K562 (cell line): Measurements from ENCODE around the gene KIF5C. TPM values are rescaled to one million over a fixed set of nuclear protein-coding genes. Genes with fewer than 3 reads are reported as not detected.

Source experiments
- ATAC-seq: fragments of 200-7000 bp; cut with Tn5 transposase; 3 replicates; pipeline ENCODE4 v1.9.1; 2020; ENCODE audit warnings: moderate library complexity
- BruUV-seq: library from RNA; stranded (reverse); fragments of 400-500 nt; replicated peaks from 2 replicates; lab custom pipeline; 2021; lab: Mats Ljungman, UMichigan
- CTCF ChIA-PET: fragments of 300-600 bp; formaldehyde crosslinking; extraction: SDS; loops from one replicate; lab custom pipeline; 2021; ENCODE audit warnings: low intra/inter-chr PET ratio; lab: Yijun Ruan, JAX
- POLR2A ChIA-PET: fragments of 300-600, 350-650 bp; sonication (Branson Sonifier 250); formaldehyde crosslinking; extraction: SDS; loops from one replicate; lab custom pipeline; 2021; ENCODE audit warnings: antibody characterized with exemption, inconsistent platforms; lab: Yijun Ruan, JAX
- DNase-seq, 4 experiments: peaks; one replicate each; pipeline versions ENCODE4 v3.0.0 to v3.0.0-alpha.2; 2011 to 2018; ENCODE audit warnings: low spot score in 3 of 4, mixed read lengths in 3 of 4; ENCODE audit errors: extremely low read depth in 1 of 4
- FAIRE-seq: peaks from 2 replicates; lab custom pipeline; 2011; peaks lifted over from hg19 to GRCh38; lab: Jason Lieb, UNC
- H2AFZ ChIP-seq: 2 replicates; pipeline ENCODE4 v1.6.0; 2011; ENCODE audit warnings: low read depth, low read length, control low read depth, inconsistent platforms
- H3K27ac ChIP-seq: fragments of 200-600 bp; 3 replicates; pipeline ENCODE4 v1.8.0; 2011; ENCODE audit warnings: low read depth, mild to moderate bottlenecking, control low read depth, inconsistent platforms, low read length, moderate library complexity, mixed read lengths; ENCODE audit errors: extremely low read depth
- H3K27me3 ChIP-seq, 2 experiments: fragments of 300-600 bp in 1 of 2; 2 replicates in 1 of 2; 3 replicates in 1 of 2; pipeline versions ENCODE4 v1.6.0 to v1.8.0; 2011; ENCODE audit warnings: inconsistent platforms in 2 of 2, low read length in 2 of 2, mild to moderate bottlenecking in 1 of 2, mixed read lengths in 1 of 2, moderate library complexity in 1 of 2; ENCODE audit not compliant: control insufficient read depth in 2 of 2, insufficient read depth in 2 of 2
- H3K36me3 ChIP-seq: fragments of 300-600 bp; 3 replicates; pipeline ENCODE4 v1.8.0; 2011; ENCODE audit warnings: mild to moderate bottlenecking, low read length, inconsistent platforms; ENCODE audit not compliant: control insufficient read depth, insufficient read depth
- H3K4me1 ChIP-seq, 2 experiments: fragments of 200-600 bp in 1 of 2; replicated peaks in 1 of 2; 2 replicates in 1 of 2; 3 replicates in 1 of 2; pipeline versions ENCODE4 v1.5.1 to v1.8.0; 2011; ENCODE audit warnings: inconsistent platforms in 2 of 2, low read length in 2 of 2, mild to moderate bottlenecking in 1 of 2, mixed read lengths in 1 of 2, moderate library complexity in 1 of 2; ENCODE audit not compliant: control insufficient read depth in 2 of 2, insufficient read depth in 2 of 2
- H3K4me2 ChIP-seq: 2 replicates; pipeline ENCODE4 v1.6.1; 2011; ENCODE audit warnings: low read length, control low read depth, inconsistent platforms, mixed read lengths; ENCODE audit not compliant: insufficient read depth
- H3K4me3 ChIP-seq: fragments of 200-600 bp; sonication (generic), shearing (Covaris generic); 2 replicates; pipeline ENCODE4 v1.5.1; 2016; ENCODE audit warnings: control low read depth, inconsistent platforms
- H3K79me2 ChIP-seq: fragments of 200-600 bp; 3 replicates; pipeline ENCODE4 v1.8.0; 2011; ENCODE audit warnings: low read length, inconsistent platforms; ENCODE audit not compliant: control insufficient read depth, insufficient read depth
- H3K9ac ChIP-seq, 2 experiments: 2 replicates each; pipeline versions ENCODE4 v1.6.0 to v1.6.1; 2011; ENCODE audit warnings: low read depth in 2 of 2, low read length in 2 of 2, control low read depth in 1 of 2, inconsistent platforms in 1 of 2, mild to moderate bottlenecking in 1 of 2, mixed read lengths in 1 of 2; ENCODE audit not compliant: insufficient read depth in 1 of 2
- H3K9me1 ChIP-seq: one replicate; pipeline ENCODE4 v1.6.0; 2011; ENCODE audit warnings: inconsistent platforms, mild to moderate bottlenecking, low read length, moderate library complexity; ENCODE audit not compliant: control insufficient read depth, insufficient read depth
- H3K9me3 ChIP-seq: replicated peaks from 2 replicates; pipeline ENCODE4 v1.5.1; 2011; ENCODE audit warnings: low read depth, low read length, inconsistent platforms; ENCODE audit not compliant: control insufficient read depth, insufficient read depth
- H4K20me1 ChIP-seq: replicated peaks from 2 replicates; pipeline ENCODE4 v1.6.1; 2011; ENCODE audit warnings: low read length, inconsistent platforms, mixed read lengths; ENCODE audit not compliant: control insufficient read depth, insufficient read depth
- L3MBTL2 ChIP-seq: fragments of 450-650 bp; IDR thresholded peaks from 2 replicates; pipeline ENCODE4 v1.6.1; 2016; ENCODE audit warnings: mild to moderate bottlenecking, moderate library complexity
- NONO ChIP-seq, 2 experiments: fragments of 200-400 bp in 1 of 2; fragments of 450-650 bp in 1 of 2; formaldehyde crosslinking in 1 of 2; IDR thresholded peaks; 2 replicates each; pipeline ENCODE4 v1.6.1; 2017; ENCODE audit warnings: low read depth in 2 of 2, mild to moderate bottlenecking in 2 of 2, moderate library complexity in 2 of 2, low read length in 1 of 2
- SPI1 ChIP-seq: IDR thresholded peaks from 2 replicates; pipeline ENCODE4 v1.6.1; 2011; ENCODE audit warnings: low read depth, low read length, control low read depth, borderline replicate concordance
- WGBS: fragments of 100-300 bp; shearing (Covaris generic); methylation state at CpG from one replicate; pipeline ENCODE4 v1.1.6; 2016; ENCODE audit warnings: low coverage, mixed read lengths; ENCODE audit not compliant: insufficient coverage; ENCODE audit errors: missing lambda C conversion rate; 5-methylcytosine and 5-hydroxymethylcytosine counted together
- in situ Hi-C: fragments of 300-500 bp; cut with MboI; formaldehyde crosslinking; loops from 4 replicates; pipeline ENCODE4 v1.15.0; 2018; ENCODE audit warnings: inconsistent platforms, mixed read lengths
- intact Hi-C: fragments of 100-400 bp; cut with micrococcal nuclease; formaldehyde crosslinking; loops from 2 replicates; pipeline ENCODE4 v1.14.2; 2022
- polyA plus RNA-seq, 8 experiments: library from polyadenylated mRNA; depleted of rRNA in 4 of 8; stranded (reverse) in 5 of 8; unstranded in 3 of 8; fragments of >200 nt; fragmentation: Nextera tagmentation in 2 of 8; fragmentation: Illumina TruSeq in 1 of 8; extraction: Ambion mirVana in 2 of 8; extraction: Trizol in 1 of 8; gene quantifications; 2 replicates each; pipeline versions ENCODE4 v1.2.1 to v1.2.3, GENCODE V29; 2011 to 2014; ENCODE audit warnings: inconsistent platforms in 1 of 8, missing spikeins in 1 of 8
- total RNA-seq, 7 experiments: library from RNA; depleted of rRNA in 6 of 7; stranded (reverse); fragments of >200 nt in 6 of 7; fragmentation: Illumina TruSeq in 2 of 7; extraction: Trizol in 2 of 7; gene quantifications; 2 replicates each; pipeline versions ENCODE4 v1.2.1 to v1.2.3, GENCODE V29; 2011 to 2021; ENCODE audit warnings: low replicate concordance in 1 of 7
- TF ChIP-seq, protein P1 (sequence below), 2 experiments: IDR thresholded peaks; 2 replicates each; pipeline ENCODE4 v1.6.1; 2011; ENCODE audit warnings: borderline replicate concordance in 1 of 2, control low read depth in 1 of 2, low read depth in 1 of 2, low read length in 1 of 2, mild to moderate bottlenecking in 1 of 2, mixed read lengths in 1 of 2, moderate library complexity in 1 of 2; ENCODE audit not compliant: insufficient read depth in 1 of 2, insufficient read length in 1 of 2, poor library complexity in 1 of 2, severe bottlenecking in 1 of 2; ENCODE audit errors: extremely low read depth in 1 of 2
- TF ChIP-seq, protein P2 (sequence below): sonication (generic); formaldehyde crosslinking; IDR thresholded peaks from 2 replicates; pipeline ENCODE4 v1.8.0; 2022; ENCODE audit warnings: mild to moderate bottlenecking, missing genetic modification reagents, borderline replicate concordance
- TF ChIP-seq, protein P3 (sequence below), 2 experiments: fragments of 450-650 bp in 1 of 2; sonication (generic) in 1 of 2; formaldehyde crosslinking in 1 of 2; IDR thresholded peaks in 1 of 2; conservative IDR thresholded peaks in 1 of 2; 2 replicates each; pipeline versions ENCODE4 v1.6.1 to v1.8.1; 2016 to 2023; ENCODE audit warnings: mild to moderate bottlenecking in 2 of 2, moderate library complexity in 2 of 2, inconsistent platforms in 1 of 2, missing genetic modification reagents in 1 of 2

The KIF5C gene
- total and polyA plus RNA-seq, 9 of the 15 experiments (the other 6 are each of a cell fraction or from before 2014, with no cell fraction given), result 0.01 to 0.09 (median 0.01) TPM; not detected in 6

DNA sequence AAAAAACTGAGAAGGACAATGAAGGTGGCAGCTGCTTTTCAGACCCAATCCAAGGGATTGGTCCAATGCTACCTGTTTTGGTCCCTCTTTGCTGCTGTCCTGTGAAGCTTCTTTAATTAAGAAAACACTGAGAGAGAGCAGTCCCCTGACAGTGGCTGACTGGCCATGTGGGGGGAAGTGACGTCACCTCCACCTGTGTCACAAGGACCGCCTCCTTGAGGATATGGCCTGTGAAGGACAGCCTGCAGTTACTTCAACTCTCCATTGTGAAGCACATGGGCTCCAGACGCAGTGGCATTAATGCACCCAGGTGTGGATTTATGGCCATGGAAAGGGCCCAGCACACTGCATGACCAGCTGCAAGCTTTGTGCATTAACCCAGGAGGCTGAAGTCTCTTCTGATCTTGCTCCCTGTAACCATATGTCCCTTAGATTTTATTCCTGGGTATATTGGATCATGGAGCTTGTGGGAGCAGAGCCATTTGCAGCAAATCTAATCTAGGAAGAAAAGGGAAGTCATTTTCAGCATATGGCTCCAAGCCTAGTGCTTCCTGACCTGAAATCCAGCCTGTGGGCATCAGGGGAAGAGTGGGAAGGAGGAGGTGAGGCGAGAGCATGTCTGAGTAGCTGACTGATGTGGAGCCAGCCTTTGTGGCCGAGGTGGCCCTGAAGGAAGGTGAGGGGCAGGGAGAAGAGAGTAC lies 32.2 kb downstream of the KIF5C start:
- no peaks in the 10 kb centered on the region for H3K36me3 ChIP-seq
- no peaks in the 10 kb centered on the region for H3K79me2 ChIP-seq
- intact Hi-C loops (no loop called here), in situ Hi-C loops (no loop called here)
- no peak overlapping the region for H3K4me3 ChIP-seq
- BruUV-seq, result no TSS peak
- CTCF ChIA-PET, result no interaction called here
- no peaks in the 10 kb centered on the region; a peak in 1 of 5 replicates for H3K4me1 ChIP-seq
- H3K9me3 ChIP-seq, result no peaks in the 10 kb centered on the region
- H3K4me2 ChIP-seq, result no peak overlapping the region
- POLR2A ChIA-PET, result interaction anchor here (0.6 to 2.6 kb wide), 2 partner anchors 12 to 354 kb away, joined by 3 to 7 read pairs; no protein-coding TSS in a partner anchor
- 0 out of 5 replicates have a peak, but pooled peaks cover 0 to 3% of the 10 kb centered on the region in 2 experiments for H3K27me3 ChIP-seq
- H3K9ac ChIP-seq, result no peak overlapping the region
- WGBS, result 6% methylated on average over 5 of the region's 5 CpGs
- peak; percentile 42 to 54 (median 52) for DNase-seq
- no peaks in the 10 kb centered on the region for H3K9me1 ChIP-seq
- no peaks in the 10 kb centered on the region for H4K20me1 ChIP-seq
- H2AFZ ChIP-seq, result peak overlapping the region; percentile 42
- no peak for FAIRE-seq
- no peak overlapping the region for H3K27ac ChIP-seq
- peak; percentile 95 for ATAC-seq
- peak; percentile 41; the same call in 1 of the 2 replicates for TF ChIP-seq SPI1
- TF ChIP-seq, protein P1, sequence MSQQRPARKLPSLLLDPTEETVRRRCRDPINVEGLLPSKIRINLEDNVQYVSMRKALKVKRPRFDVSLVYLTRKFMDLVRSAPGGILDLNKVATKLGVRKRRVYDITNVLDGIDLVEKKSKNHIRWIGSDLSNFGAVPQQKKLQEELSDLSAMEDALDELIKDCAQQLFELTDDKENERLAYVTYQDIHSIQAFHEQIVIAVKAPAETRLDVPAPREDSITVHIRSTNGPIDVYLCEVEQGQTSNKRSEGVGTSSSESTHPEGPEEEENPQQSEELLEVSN (IDR thresholded peaks at IDR 0.05; ENCODE audit: borderline replicate concordance in 1 of 2, extremely low read depth in 1 of 2, insufficient read depth in 1 of 2, insufficient read length in 1 of 2, low read depth in 1 of 2, low read length in 1 of 2, poor library complexity in 1 of 2, severe bottlenecking in 1 of 2), result peak in 1 of 2 experiments; percentile 34
- TF ChIP-seq, protein P2, sequence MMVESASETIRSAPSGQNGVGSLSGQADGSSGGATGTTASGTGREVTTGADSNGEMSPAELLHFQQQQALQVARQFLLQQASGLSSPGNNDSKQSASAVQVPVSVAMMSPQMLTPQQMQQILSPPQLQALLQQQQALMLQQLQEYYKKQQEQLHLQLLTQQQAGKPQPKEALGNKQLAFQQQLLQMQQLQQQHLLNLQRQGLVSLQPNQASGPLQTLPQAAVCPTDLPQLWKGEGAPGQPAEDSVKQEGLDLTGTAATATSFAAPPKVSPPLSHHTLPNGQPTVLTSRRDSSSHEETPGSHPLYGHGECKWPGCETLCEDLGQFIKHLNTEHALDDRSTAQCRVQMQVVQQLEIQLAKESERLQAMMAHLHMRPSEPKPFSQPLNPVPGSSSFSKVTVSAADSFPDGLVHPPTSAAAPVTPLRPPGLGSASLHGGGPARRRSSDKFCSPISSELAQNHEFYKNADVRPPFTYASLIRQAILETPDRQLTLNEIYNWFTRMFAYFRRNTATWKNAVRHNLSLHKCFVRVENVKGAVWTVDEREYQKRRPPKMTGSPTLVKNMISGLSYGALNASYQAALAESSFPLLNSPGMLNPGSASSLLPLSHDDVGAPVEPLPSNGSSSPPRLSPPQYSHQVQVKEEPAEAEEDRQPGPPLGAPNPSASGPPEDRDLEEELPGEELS (CRISPR knock-in tag), result no peak
- TF ChIP-seq, protein P3, sequence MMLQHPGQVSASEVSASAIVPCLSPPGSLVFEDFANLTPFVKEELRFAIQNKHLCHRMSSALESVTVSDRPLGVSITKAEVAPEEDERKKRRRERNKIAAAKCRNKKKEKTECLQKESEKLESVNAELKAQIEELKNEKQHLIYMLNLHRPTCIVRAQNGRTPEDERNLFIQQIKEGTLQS (IDR thresholded peaks at IDR 0.05), result peak; percentile 94
- TF ChIP-seq, protein P3 (CRISPR knock-in tag; conservative IDR thresholded peaks at IDR 0.05), result no peak
- TF ChIP-seq NONO (IDR thresholded peaks at IDR 0.05; ENCODE audit: low read depth in 2 of 2, low read length in 1 of 2), result no peak
- TF ChIP-seq L3MBTL2, result peak; percentile 54; the same call in 1 of the 2 replicates
